Suprapubic skin (tissue), 4 donors: ENCODE measurements around the gene NRXN3.

ENCODE experiments used
- EP300 ChIP-seq: sonication (generic); formaldehyde crosslinking; IDR thresholded peaks from one replicate; pipeline ENCODE4 v1.6.1; 2017; ENCODE audit warnings: antibody characterized with exemption
- POLR2A ChIP-seq, 2 donors: fragments of 450-650 bp; IDR thresholded peaks; one replicate each; pipeline ENCODE4 v1.6.1; 2017; ENCODE audit warnings: antibody characterized with exemption in 2 of 2, mild to moderate bottlenecking in 2 of 2, moderate library complexity in 2 of 2
- POLR2AphosphoS5 ChIP-seq, 3 donors: sonication (generic); formaldehyde crosslinking; IDR thresholded peaks; one replicate each; pipeline ENCODE4 v1.6.1; 2017; ENCODE audit warnings: antibody characterized with exemption in 3 of 3
- TF ChIP-seq, protein P1 (sequence below), 2 donors: fragments of 200-600 bp in 1 of 2; fragments of 450-650 bp in 1 of 2; sonication (generic) in 1 of 2; IDR thresholded peaks; one replicate each; pipeline ENCODE4 v1.5.1; 2016 to 2019; ENCODE audit warnings: antibody characterized with exemption in 2 of 2, mild to moderate bottlenecking in 1 of 2, moderate library complexity in 1 of 2

DNA sequence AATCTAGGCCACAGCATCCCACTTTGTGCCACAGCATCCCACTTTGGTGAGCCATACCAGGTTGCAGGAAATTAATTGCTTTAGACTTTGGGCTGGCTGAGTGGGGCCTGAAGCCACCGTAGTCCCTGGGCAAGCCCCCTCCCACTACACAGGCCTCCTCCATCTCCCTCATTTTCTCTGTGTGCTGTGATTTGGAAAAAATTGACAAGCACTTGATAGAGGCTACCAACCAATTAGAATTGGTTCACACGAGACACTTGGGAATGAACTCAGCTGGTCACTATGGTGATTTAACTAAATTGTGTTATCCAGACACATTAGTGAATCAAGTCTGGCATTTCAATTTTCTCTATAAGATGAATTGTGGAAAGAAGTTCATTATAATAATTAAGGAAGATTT lies 1560.0 kb downstream of the NRXN3 start:
- TF ChIP-seq, protein P1, sequence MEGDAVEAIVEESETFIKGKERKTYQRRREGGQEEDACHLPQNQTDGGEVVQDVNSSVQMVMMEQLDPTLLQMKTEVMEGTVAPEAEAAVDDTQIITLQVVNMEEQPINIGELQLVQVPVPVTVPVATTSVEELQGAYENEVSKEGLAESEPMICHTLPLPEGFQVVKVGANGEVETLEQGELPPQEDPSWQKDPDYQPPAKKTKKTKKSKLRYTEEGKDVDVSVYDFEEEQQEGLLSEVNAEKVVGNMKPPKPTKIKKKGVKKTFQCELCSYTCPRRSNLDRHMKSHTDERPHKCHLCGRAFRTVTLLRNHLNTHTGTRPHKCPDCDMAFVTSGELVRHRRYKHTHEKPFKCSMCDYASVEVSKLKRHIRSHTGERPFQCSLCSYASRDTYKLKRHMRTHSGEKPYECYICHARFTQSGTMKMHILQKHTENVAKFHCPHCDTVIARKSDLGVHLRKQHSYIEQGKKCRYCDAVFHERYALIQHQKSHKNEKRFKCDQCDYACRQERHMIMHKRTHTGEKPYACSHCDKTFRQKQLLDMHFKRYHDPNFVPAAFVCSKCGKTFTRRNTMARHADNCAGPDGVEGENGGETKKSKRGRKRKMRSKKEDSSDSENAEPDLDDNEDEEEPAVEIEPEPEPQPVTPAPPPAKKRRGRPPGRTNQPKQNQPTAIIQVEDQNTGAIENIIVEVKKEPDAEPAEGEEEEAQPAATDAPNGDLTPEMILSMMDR (IDR thresholded peaks at IDR 0.05), result no peak
- TF ChIP-seq POLR2A (IDR thresholded peaks at IDR 0.05), result no peak
- no peak for TF ChIP-seq EP300
- no peak for TF ChIP-seq POLR2AphosphoS5 (IDR thresholded peaks at IDR 0.05)
